ENCODE measurements around the gene RPL36.

GRCh38 chr19:5686326-5686646, 3.8 kb upstream of the RPL36 start:
- TF ChIP-seq EZH2 (IDR thresholded peaks at IDR 0.05) (no peak), POLR2AphosphoS5 (IDR thresholded peaks at IDR 0.05; ENCODE audit: borderline replicate concordance, low read depth, low read length) (no peak), FOXP2 (optimal IDR thresholded peaks at IDR 0.05; ENCODE audit: control extremely low read depth, extremely low read length, insufficient read depth) (no peak)

All from SK-N-MC (cell line).